GM04504 (cell line): ENCODE measurements around the gene GDF9.

Experiments
- DNase-seq: peaks from one replicate; pipeline ENCODE4 v3.0.0-alpha.2; 2012; ENCODE audit warnings: low read depth

GDF9 gene

DNA sequence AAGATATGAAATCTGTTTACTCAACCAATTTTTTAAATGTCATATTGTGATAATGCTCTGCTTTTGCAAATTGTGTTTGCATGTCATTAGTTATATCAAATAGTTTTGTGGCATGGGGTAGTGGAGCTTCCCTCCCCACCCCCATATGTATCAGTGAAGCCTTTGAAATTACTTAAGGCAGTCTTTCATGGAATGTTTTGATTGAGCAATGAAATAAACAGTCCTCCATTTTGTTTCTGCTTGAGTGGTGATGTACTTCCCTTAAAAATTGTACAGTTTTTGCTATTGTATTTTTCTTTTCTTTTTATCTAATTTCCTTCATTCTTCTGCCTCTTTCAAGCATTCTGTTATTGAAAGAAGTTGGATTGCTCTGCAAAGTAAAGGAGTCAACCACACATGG, 49.7 kb downstream of the GDF9 start:
- no peak for DNase-seq

DNA sequence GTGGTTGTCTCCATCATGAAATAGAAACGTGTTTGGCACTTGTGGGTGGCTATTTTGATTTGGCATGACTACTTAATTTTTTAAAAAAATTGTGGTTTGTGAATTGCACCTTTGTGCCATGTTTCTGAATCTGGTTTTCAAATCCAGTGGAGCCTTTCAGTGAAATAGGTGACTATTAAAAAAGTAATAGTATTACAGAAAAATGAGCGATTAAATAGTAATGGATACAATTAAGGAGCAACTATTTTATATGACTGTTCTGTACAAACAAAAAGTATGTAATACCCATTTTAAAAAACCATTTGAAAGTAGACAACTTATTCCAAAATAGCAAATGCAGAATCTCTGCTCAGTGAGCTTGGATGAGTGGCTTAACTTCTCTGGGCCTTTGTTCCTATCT, 50.2 kb downstream of the GDF9 start:
- no peak for DNase-seq

- no peak for DNase-seq
Measured at GRCh38 chr5:132815454-132815853, 50.8 kb downstream of the GDF9 start.

GRCh38 chr5:132814503-132815294, 51.6 kb downstream of the GDF9 start:
- no peak for DNase-seq

GRCh38 chr5:132813599-132814502, 52.4 kb downstream of the GDF9 start:
- no peak for DNase-seq

GRCh38 chr5:132812781-132813598, 53.3 kb downstream of the GDF9 start, which contains the start of gene SOWAHA:
Gene SOWAHA, plus strand, starts transcription at chr5:132813302. Its CDS starts 320 bp downstream, at chr5:132813622.
- DNase-seq, result no peak

GRCh38 chr5:132812123-132812765, 54.0 kb downstream of the GDF9 start:
- no peak for DNase-seq
